ENCODE measurements around the gene MRPS25. TPM values are rescaled to one million over a fixed set of nuclear protein-coding genes. Genes with fewer than 3 reads are reported as not detected.
A peak's percentile ranks its signal among the peaks of the same experiment; 100 is the strongest.

MRPS25 gene
- total and polyA plus RNA-seq, 9 of the 15 experiments (the other 6 are each of a cell fraction or from before 2014, with no cell fraction given) = 34.3 to 129 (median 78.2) TPM

- no peak for TF ChIP-seq REST (IDR thresholded peaks at IDR 0.05; ENCODE audit: borderline replicate concordance)
- no peak for TF ChIP-seq REST (CRISPR knock-in tag; IDR thresholded peaks at IDR 0.05; ENCODE audit: low read depth)
- no peak for TF ChIP-seq ZNF165 (CRISPR knock-in tag; IDR thresholded peaks at IDR 0.05; ENCODE audit: borderline replicate concordance)
- no peak for TF ChIP-seq ETV6 (IDR thresholded peaks at IDR 0.05; ENCODE audit: borderline replicate concordance in 1 of 2, low read depth in 2 of 2, low read length in 1 of 2)
- TF ChIP-seq ETV6 (CRISPR knock-in tag; IDR thresholded peaks at IDR 0.05; ENCODE audit: borderline replicate concordance) = no peak
- TF ChIP-seq ZNF444 (CRISPR knock-in tag; IDR thresholded peaks at IDR 0.05) = no peak
- no peak for TF ChIP-seq ATF2 (CRISPR knock-in tag; IDR thresholded peaks at IDR 0.05)
- TF ChIP-seq ESRRB (CRISPR knock-in tag; IDR thresholded peaks at IDR 0.05; ENCODE audit: borderline replicate concordance) = no peak; the same call in 1 of the 2 replicates
- TF ChIP-seq MEIS2 (IDR thresholded peaks at IDR 0.05; ENCODE audit: partially characterized antibody) = no peak
- no peak for TF ChIP-seq EZH2 (IDR thresholded peaks at IDR 0.05; ENCODE audit: borderline replicate concordance, low read depth, low read length)
- no peak for TF ChIP-seq POU5F1 (IDR thresholded peaks at IDR 0.05; ENCODE audit: borderline replicate concordance, low read depth, low read length, partially characterized antibody)
- TF ChIP-seq POLR2A (conservative IDR thresholded peaks at IDR 0.05) = peak; percentile 18; the same call in 1 of the 2 replicates
- TF ChIP-seq RAD21 (CRISPR knock-in tag; conservative IDR thresholded peaks at IDR 0.05 in 1 of 2, IDR thresholded peaks at IDR 0.05 in 1 of 2) = peak; percentile 6 to 51; a peak in 2 of 4 replicates
- no peak for TF ChIP-seq ZNF766 (CRISPR knock-in tag; conservative IDR thresholded peaks at IDR 0.05)
- no peak for TF ChIP-seq MEF2D (tag; conservative IDR thresholded peaks at IDR 0.05; ENCODE audit: low read depth)
- TF ChIP-seq XRCC3 (IDR thresholded peaks at IDR 0.05) = no peak
- TF ChIP-seq YY1 (IDR thresholded peaks at IDR 0.05; ENCODE audit: borderline replicate concordance in 1 of 3, control insufficient read depth in 1 of 3, extremely low read depth in 1 of 3, insufficient read depth in 3 of 3, insufficient read length in 1 of 3, insufficient replicate concordance in 2 of 3, low read depth in 1 of 3, low read length in 2 of 3) = peak in 2 of 3 experiments; percentile 23 to 44
- 0 out of 2 replicates have a peak, but pooled peaks have one; percentile 37 for TF ChIP-seq KLF16 (IDR thresholded peaks at IDR 0.05)
- TF ChIP-seq NR4A1 (CRISPR knock-in tag; IDR thresholded peaks at IDR 0.05) = no peak
- TF ChIP-seq NR4A1 (tag; IDR thresholded peaks at IDR 0.05) = 0 out of 2 replicates have a peak, but pooled peaks have one; percentile 37
Measured at GRCh38 chr3:15051531-15051930, 13.6 kb downstream of the MRPS25 start (continued).

All from K562 (cell line).